RPMI7951 (cell line): ENCODE results near the gene CAGE1. TPM values are rescaled to one million over a fixed set of nuclear protein-coding genes. Genes with fewer than 3 reads are reported as not detected.

Experiments
- DNase-seq: peaks from one replicate; pipeline ENCODE4 v3.0.0-alpha.2; 2012; ENCODE audit warnings: low read depth
- total RNA-seq: library from RNA; depleted of rRNA; stranded (reverse); fragments of >200 nt; shearing (Covaris generic); gene quantifications from 2 replicates; pipeline ENCODE4 v1.2.3, GENCODE V29; 2014; rRNA removed

CAGE1 gene
- total RNA-seq = not detected in 2 replicates

DNA sequence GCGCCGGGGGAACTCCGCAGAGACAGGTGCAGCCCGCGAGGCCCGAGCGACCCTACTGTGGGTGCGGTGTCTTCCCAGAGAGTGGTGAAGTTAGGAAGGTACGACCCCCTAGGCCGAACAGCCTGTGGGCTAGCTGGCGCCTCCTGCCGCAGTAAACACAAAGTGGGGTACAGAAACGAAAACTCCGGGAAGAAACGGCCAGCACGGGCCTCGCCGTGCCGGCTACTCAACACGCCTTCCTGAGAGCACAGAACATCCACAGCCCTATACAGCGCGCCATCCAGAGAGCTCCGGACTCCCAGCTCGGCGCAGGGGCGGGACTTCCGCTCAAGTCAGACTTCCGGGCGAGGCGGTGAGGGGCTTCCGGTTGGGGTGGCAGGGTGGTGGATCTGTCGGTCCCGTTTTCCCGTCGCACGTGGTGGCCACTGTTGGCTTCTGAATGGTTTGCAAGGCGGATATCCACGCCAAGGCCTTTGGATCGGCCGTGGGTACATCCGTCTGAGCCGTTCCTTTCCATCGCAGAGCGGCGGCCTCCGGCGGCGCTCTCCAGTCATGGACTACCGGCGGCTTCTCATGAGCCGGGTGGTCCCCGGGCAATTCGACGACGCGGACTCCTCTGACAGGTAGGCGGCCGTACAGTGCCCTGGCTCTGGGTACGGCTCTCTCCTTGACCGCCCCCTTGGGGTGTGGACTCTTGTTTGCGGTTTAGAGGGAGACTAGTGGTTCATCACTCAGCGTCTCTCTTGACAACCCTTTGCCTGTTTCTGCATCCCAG is at the start of gene CAGE1, which contains the start of gene RIOK1:
Gene CAGE1 (minus strand): TSS at position 292 of the 775 bp plus-strand sequence. CDS start 2,569 bp downstream, outside the sequence.
Gene RIOK1 (plus strand): TSS at position 358 of the 775 bp plus-strand sequence. CDS start 195 bp downstream, at position 553.
- DNase-seq = peak; percentile 93

GRCh38 chr6:7439228-7439627 is 49.7 kb upstream of the CAGE1 start:
- DNase-seq = no peak

GRCh38 chr6:7438011-7438410 is 48.5 kb upstream of the CAGE1 start:
- no peak for DNase-seq

- no peak for DNase-seq
Measured at GRCh38 chr6:7434672-7435071, 45.1 kb upstream of the CAGE1 start.

DNA sequence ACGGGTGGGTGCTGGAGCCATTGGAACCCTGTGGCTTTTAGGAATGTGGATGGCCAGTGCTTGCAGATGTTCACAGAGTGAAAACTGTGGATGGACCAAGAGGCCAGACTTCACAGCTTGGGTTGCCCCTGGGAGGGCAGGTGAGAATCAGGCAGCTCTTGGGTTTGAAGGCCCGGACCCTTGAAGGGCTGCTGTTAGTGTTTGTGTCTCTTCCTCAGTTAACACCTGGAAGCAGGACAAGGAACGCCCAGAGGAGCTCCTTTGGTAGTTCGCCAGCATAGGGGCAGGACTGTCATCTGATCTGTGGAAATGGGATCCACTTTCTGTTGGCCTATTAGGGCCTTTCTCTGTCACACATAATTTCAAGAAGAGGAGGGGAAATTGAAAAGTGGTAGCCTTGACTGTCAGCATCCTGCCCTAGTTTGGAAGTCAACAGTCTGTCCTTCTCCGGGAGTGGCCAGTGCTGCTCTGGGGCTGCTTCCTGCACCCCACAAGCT is 43.6 kb upstream of the CAGE1 start:
- DNase-seq = peak; percentile 4

- no peak for DNase-seq
Measured at GRCh38 chr6:7432391-7433120, 43.0 kb upstream of the CAGE1 start.

GRCh38 chr6:7431674-7432390 is 42.3 kb upstream of the CAGE1 start:
- DNase-seq = peak; percentile 53

DNA sequence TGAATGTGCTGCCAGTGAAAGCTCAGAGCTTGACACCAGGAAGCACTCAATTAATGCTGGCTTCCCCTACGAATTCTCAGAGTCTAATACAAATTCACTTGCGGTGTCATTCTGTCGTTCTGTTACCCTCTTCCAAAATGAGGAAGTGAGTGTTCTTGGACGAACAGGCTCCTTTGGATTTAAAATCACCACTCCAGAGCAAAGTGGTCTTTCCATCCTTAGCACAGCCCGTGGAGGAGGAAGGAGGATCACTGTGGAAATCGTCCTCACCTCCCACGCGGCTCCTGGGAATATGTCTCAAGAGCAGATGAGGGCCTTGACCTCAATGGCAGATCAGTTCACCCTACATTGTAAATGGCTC is 41.8 kb upstream of the CAGE1 start:
- no peak for DNase-seq

DNA sequence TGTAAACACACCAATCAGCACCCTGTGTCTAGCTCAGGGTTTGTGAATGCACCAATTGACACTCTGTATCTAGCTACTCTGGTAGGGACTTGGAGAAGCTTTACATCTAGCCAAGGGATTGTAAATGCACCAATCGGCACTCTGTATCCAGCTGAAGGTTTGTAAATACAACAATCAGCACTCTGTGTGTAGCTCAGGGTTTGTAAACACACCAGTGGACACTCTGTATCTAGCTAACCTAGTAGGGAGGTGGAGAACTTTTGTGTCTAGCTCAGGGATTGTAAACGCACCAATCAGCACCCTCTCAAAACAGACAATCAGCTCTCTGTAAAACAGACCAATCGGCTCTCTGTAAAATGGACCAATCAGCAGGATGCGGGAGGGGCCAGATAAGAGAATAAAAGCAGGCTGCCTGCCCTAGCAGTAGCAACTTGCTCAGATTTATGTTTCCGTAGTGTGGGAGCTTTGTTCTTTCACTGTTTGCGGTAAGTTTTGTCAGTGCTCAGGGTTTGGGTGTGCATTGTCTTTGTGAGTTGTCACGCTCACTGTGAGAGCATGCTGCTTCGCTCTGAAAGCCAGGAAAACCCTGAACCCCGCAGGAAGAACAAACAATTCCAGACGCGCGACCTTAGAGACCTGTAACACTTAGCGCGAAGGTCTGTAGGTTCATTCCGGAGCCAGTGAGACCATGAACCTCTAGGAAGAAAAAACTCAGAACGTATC is 37.1 kb upstream of the CAGE1 start:
- DNase-seq = no peak

GRCh38 chr6:7425808-7426190 is 36.3 kb upstream of the CAGE1 start:
- DNase-seq = no peak

DNA sequence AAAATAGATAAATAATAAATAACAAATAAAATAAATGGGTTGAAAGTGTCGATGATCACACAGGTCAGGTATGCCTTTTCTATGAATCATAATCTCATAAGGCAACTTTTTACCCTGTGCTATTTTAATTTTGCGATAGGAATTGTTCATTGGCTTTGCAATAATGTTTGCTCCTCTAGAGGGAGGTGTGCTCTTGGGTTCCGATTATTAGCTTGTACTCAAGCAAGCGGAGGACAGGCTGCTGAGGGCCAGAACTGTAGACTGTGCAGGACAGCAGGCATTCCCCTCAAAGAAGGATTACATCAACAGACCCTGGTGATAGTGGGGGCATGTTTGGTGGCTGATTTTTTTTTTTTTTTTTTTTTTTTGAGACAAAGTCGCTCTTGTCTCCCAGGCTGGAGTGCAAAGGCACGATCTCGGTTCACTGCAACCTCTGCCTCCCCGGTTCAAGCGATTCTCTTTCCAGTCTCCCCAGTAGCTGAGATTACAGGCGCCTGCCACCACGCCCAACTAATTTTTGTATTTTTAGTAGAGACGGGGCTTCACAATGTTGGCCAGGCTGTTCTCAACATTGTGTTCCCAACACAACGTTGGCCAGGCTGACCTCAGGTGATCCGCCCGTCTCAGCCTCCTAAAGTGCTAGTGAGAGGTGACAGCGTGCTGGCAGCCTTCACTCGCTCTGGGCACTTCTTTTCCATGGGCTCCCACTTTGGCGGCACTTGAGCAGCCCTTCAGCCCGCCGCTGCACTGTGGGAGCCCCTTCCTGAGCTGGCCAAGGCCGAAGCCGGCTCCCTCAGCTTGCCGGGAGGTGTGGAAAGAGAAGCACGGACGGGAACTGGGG is 35.6 kb upstream of the CAGE1 start:
- DNase-seq = no peak

DNA sequence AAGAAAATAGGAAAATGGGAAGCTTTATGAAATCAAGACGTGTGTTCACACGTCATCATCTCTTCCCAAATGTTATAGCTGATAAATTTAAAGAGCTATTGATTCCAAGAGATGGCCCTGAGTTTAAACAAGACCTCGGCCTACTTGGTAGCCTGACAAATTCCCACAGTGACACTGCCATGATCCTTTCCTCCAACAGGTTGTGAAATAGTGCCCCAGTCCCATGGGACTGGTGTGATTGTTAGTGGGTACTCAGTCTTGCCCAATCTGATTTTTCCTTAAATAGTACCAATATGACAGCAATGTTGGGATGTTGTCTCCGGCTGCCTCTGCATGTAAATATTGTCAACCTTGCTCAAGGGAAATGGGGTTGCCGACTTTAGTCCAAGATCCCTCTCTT is 34.5 kb upstream of the CAGE1 start:
- DNase-seq = no peak

DNA sequence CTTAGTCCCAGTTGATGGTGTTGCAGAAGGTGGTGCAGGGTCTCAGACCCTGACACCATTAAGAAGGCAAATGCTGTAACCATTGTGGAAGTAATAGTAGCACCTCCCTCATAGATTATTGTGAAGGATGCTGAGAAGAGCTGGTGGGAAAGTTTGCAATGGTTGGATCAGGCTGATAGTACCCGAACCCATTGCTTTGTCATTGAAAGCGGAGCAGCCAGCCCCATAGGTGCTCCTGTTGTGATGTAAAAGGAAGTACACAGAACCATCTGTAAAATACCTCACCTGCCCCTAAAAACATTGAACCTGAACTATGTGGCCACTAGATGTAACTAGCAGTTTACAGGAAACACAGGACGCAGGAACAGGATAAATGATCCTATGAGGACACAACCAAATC is 31.5 kb upstream of the CAGE1 start:
- DNase-seq = no peak

DNA sequence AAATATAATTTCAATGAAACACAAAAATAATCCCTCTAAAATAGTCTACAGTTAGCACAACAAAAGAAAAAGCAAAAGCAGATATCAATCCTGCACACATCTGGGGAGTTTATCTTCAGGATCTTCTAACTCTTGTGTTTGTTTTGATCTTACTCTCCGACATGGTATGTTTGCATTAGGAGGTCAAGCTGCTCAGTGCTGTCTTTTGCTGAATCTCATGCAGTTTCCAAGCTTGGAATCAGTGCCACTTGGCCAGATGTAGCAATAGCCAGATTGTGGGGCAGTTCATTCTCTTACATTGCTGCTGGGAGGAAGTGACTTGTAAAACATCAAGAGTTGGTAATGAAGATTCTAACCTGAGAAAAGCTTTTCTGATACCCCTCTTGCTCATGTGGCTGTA is 29.5 kb upstream of the CAGE1 start:
- DNase-seq = no peak

GRCh38 chr6:7418238-7418905 is 28.8 kb upstream of the CAGE1 start:
- DNase-seq = no peak

DNA sequence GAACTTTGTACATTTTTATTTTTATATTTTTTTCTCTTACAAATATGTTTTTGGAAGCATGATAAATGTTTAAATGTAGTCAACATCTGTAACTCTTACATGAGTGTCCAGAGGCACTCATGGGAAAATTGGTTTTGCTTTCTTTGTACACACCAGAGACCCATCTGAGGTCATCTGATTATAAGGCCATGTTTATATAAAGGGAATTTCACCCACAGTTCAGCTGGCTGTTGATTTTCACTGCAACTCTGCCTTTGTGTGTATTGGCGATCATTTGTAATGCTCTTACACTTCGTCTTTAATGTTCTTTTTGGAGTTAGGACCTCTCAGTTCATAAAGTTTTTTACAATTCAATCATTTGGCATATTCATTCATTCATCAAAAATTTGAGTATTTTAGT is 28.1 kb upstream of the CAGE1 start:
- DNase-seq = no peak

- peak; percentile 17 for DNase-seq
Measured at GRCh38 chr6:7414811-7415210, 25.3 kb upstream of the CAGE1 start.

GRCh38 chr6:7413151-7413823 is 23.7 kb upstream of the CAGE1 start:
- DNase-seq = no peak

- DNase-seq = no peak
Measured at GRCh38 chr6:7411328-7411727, 21.8 kb upstream of the CAGE1 start.

- no peak for DNase-seq
Measured at GRCh38 chr6:7410851-7411250, 21.3 kb upstream of the CAGE1 start.
